Middle frontal gyrus (tissue), 1 donor: ENCODE data around the gene GINS3.
"Not testable (repeated sequence)": the region's sequence is repeated elsewhere in the genome, so short reads cannot be mapped to it uniquely, and the experiment has no call there.

ENCODE experiments used
- DNase-seq: peaks from one replicate; pipeline ENCODE4 v3.0.0-alpha.2; 2015; ENCODE audit warnings: low spot score; ENCODE audit errors: extremely low spot score

GINS3 gene

DNA sequence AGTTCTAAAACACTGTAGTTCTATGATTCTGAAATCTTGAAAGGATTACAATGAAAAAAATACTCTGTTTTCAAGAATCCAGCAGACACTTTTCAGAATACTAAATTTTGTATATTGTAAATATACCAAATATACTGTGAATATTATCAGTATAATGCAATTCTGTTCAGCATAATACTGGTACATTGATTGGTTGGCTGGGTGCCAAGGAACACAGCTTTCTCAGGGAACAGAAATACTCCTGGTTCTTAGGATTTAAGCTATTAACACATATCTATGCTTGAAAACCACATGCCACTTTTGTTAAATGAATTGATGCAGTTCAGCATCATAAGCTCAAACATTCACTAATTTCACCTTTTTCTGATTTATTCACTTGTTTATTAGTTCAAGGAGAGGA lies 2.5 kb upstream of the GINS3 start:
- DNase-seq: no peak

DNA sequence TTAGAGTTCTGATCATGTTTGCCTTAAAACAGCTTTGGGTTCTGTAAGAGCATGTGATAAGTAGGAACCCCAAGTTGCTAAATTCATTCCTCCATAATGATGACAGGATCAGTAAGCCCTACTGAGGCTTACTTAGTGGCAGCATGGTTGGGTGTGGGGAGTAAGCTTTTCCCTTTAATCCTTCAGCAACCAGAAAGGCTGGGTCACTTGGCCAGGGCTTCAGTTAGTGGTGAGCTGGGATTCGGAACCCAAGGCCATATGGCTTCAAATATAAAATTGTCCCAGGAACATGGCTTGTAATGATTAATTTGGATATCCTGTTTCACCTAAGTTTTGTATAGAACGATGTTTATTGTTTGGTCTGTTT lies 850 bp downstream of the GINS3 start:
- no peak for DNase-seq

DNA sequence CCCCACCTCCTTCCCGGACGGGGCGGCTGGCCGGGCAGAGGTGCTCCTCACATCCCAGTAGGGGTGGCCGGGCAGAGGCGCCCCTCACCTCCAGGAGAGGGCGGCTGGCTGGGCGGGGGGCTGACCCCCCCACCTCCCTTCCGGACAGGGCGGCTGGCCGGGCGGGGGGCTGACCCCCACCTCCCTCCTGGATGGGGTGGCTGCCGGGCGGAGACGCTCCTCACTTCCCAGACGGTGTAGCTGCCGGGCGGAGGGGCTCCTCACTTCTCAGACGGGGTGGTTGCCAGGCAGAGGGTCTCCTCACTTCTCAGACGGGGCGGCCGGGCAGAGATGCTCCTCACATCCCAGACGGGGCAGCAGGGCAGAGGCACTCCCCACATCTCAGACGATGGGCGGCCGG lies 4.6 kb downstream of the GINS3 start:
- not testable (repeated sequence) for DNase-seq

DNA sequence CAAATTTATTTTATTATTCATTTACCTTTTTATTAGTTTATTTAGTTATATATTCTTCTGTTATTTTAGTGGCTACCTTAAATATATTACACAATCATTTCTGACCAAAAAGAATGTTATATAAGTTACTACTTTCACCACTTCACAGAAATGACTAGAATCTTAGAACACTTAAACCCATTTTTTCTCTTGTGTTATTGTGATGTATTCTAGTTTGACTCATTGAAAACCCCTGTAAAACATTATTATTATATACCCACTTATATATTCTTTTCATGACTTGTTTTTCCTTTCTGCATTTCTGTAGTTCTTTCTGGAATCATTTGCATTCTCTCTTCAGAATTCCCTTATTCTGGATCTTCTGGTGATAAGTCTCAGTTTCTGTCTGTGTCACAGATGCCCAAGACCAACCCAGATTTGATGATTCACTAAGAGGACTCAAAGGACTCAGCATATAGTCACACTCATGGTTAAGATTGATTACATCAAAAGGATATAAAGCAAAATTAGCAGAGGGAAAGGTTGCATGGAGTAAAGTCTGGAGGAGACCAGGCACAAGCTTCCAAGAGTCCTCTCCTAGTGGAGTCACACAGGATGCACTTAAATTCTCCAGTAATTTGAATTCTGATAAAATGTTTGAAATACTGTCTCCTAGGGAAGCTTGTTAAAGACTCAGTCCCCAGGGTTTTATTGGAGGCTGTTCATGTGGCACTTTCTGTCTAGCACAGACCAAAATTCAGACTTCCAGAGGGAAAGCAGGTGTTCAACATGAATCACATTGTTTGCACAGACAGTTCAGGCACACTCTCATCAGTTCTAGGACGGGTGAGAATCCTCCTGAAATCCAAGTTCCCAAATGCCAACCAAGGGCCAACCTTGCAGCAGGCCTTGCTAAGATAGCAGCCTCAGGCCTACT lies 7.7 kb downstream of the GINS3 start:
- DNase-seq: no peak

DNA sequence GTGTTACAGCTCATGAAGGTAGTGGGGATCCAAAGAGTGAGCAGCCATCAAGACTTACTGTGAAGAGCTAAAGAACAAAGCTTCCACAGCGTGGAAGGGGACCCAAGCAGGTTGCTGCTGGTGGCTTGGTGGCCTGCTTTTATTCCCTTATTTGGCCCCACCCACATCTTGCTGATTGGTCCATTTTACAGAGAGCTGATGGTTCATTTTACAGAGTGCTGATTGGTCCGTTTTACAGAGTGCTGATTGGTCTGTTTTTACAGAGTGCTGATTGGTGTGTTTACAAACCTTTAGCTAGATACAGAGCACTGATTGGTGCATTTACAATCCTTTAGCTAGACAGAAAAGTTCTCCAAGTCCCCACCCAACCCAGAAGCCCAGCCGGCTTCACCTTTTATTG lies 9.0 kb downstream of the GINS3 start:
- not testable (repeated sequence) for DNase-seq

DNA sequence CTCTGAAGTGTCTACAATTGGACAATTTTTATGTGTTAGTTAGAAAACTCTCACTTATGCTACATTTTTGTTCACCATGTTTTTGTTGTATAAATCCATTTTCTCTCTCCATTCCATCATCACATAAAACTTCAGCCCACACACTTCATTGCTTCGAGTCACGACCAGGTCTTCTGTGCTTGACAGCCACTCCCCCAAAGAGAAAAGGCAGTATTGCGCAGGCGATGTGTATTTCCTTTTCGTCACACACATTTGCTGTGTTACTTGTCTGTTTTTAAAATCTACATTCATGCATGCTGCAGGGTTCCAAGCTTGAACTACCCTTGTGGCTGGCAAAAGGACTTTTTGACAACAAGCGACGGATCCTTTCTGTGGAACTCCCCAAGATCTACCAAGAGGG lies 10.5 kb downstream of the GINS3 start:
- DNase-seq: no peak

DNA sequence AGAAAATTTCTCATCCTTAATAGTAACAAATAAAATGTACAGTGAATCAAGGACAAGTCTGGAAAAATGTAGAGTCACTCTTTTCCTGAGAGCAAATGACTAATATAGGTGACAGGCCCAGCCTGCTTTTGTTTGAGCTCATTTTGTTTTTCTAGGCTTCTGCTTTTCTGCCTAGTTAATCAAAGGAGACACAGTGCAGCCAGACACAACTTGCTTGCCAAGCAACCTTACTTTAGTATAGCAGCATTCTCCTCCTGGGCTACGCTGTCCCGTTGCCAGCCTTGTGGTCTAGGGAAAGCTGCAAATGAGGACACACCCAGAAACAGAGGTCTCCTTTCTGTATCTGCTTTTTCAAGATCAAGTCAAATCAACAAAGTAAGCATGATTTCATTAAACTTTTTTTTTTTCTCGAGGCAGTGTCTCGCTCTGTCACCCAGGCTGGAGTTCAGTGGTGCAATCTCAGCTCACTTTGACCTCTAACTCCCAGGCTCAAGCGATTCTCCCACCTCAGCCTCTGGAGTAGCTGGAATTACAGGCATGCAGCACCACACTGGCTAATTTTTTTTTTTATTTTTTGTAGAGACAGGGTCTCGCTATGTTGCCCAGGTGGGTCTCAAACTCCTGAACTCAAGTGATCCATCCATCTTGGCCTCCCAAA lies 17.2 kb downstream of the GINS3 start:
- no peak for DNase-seq

DNA sequence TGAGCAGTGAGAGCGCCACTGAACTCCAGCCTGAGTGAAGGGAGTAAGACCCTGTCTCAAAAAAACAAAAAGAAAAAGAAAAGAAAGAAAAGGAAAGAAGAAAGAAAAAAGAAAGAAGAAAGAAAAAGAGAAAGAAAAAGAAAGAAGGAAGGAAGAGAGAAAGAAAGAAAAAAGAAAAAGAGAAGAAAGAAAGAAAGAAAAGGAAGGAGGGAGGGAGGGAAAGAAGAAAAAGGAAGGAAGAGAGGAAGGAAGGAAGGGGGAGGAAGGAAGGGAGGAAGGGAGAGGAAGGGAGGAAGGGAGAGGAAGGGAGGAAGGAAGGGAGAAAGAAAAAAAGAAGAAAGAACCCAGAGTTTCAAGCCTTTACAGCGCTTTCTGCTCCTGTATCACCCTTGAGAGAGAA lies 19.1 kb downstream of the GINS3 start:
- no peak for DNase-seq

DNA sequence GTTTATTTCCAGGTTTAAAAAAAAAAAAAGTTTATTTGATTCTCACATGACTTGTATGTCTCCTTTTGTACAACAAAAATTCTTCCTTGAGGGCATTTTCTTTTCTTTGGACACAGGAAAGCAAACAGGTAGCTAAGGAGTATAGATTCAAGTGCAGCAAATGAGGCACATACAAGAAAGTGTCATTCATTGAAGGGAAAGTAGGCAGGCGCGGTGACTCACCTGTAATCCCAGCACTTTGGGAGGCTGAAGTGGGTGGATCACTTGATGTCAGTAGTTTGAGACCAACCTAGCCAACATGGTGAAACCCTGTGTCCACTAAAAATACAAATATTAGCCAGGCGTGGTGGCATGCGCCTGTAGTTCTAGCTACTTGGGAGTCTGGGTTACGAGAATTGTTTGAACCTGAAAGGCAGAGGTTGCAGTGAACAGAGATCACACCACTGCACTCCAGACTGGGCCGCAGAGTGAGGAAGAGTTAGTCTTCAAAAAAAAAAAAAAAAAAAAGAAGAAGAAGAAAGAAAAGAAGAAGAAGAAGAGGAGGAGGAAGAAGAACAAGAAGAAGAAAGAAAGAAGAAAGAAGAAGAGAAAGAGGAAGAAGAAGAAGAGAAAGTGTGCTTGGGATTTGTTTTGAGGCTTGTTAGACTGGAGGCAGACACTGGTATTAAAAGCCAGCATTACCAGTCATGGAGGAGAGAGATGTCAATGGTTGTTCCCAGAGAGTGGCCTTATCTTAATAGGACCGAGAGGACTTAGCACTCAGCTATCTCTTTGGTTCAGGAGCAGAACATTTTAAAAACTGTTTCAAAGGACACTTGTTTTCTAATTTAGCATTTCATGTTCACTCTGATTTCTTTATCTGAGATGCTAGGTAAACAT lies 19.7 kb downstream of the GINS3 start:
- DNase-seq: no peak

DNA sequence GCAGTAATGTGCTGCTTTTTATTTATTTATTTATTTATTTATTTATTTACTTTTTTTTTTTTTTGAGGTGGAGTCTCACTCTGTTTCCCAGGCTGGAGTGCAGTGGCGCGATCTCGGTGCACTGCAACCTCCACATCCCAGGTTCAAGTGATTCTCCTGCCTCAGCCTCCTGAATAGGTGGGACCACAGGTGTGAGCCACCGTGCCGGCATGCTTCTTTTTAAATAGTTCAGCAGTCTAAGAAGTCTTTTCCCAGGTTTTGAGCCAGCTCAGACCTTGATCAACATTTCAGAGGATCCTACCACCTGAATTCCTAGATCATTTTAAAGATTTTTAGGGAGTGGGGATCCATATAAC lies 20.3 kb downstream of the GINS3 start:
- not testable (repeated sequence) for DNase-seq

DNA sequence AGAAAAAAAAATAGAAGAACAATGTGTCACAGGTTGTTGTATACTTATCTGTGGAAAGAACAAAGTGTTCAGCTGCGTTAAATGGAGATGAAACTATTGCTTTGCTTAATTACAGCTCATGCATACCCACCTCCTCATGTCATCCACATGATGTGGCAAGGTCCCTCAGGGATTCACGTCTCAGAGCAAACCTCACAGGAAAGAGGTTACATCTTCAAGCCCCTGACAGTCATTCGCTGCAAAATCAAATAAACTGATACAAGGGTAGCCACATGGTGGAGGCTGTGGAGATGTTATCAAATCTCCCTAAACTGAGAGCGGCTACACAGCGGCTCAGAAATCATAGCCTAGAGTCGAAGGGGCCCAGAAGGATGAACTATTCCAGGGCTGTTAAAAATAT lies 21.1 kb downstream of the GINS3 start:
- DNase-seq: no peak

DNA sequence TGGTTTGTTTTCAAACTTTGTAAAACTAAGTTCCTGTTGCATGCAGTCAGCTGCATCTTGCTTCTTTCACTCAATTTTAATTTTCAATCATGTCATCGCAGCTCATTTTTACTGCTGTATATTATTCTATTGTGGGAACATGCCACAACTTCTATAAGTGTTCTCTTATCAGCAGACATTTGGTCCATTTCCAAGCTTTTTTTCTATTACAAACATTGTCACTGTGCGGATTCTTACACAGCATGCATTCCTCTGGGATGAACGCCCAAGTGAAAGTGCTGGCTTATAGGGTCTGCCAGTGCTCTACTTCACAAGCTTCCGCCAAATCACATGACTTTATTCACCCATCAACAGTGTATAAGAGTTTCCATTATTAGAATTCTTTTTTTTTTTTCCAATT lies 22.7 kb downstream of the GINS3 start:
- no peak for DNase-seq

DNA sequence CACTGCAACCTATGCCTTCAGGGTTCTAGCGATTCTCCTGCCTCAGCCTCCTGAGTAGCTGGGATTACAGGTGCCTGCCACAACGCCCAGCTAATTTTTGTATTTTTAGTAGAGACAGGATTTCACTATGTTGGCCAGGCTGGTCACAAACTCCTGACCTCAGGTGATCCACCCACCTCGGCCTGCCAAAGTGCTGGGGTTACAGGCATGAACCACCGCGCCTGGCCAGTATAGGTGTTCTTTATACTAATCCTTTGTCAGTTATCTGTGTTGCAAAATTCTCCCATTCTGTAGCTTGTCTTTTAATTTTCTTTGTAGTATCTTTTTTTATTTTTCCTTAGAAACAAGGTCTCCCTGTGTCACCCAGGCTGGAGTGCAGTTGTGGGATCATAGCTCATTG lies 23.7 kb downstream of the GINS3 start:
- DNase-seq: not testable (repeated sequence)

DNA sequence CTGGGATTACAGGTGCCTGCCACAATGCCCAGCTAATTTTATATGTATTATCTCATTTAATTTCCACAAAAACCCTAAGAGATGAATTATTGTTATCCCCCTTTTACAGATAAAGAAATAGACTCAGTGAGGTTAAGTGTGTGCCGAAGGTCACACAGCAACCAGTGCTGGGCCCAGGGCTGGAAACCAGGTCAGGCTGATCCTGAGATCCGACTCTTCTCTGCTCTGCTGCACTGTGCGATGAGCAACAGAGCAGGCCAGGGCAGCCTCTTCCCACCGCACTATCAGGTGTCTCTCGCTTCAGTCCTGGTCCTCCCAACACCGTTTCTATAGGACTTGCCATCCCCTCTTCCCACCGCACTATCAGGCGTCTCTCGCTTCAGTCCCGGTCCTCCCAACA lies 24.8 kb downstream of the GINS3 start:
- no peak for DNase-seq

DNA sequence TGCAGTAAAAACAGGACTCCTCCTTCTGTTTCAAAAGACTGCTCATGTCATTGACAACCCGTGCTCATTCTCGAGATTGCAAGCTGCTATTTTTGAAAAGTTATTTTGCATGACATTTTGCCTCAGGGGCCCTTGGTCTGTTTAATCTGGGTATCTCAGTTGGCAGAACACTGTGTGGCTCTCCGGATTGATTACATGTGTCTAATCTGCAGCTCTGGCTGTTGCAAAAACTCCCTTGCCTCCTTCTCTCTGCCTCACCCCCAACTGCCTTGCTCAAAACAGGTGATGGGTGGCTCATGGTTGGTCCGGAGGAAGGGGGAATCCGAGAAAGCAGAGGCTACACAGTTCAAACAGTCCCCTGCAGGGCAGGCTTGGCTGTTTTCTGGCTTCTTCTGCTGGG lies 25.3 kb downstream of the GINS3 start:
- no peak for DNase-seq

DNA sequence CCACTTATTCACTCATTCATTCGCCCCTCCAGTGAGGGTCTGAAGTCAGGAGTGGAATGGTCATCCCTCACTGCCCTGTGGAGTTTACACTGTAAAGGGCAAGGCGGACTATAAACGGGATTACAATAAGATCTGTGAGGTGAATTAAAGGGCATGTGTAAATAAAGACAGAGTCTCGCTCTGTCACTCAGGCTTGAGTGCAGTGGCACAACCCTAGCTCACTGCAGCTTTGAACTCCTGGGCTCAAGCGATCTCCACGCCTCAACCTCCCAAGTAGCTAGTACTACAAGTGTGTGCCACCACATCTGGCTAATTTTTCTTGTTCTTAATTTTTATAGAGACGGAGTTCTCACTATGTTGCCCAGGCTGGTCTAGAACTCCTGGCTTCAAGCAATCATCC lies 25.8 kb downstream of the GINS3 start:
- no peak for DNase-seq

DNA sequence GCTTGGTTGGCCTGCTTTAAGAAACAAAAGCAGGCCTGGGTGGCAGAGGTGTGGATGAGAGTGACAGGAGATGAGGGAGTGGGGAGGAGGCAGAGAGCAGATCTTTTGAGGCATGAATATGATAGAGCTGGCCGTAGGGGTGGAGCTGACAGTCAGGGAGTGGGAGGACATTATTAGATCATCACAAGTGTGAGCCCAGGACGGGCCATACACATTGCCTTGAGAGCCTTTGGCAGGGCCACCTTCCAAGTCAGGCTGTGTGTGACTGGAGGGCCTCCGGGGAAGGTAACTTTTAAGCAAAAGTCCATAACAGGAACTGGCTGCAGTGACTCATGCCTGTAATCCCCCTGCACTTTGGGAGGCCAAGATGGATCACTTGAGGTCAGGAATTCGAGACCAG lies 26.3 kb downstream of the GINS3 start:
- no peak for DNase-seq

DNA sequence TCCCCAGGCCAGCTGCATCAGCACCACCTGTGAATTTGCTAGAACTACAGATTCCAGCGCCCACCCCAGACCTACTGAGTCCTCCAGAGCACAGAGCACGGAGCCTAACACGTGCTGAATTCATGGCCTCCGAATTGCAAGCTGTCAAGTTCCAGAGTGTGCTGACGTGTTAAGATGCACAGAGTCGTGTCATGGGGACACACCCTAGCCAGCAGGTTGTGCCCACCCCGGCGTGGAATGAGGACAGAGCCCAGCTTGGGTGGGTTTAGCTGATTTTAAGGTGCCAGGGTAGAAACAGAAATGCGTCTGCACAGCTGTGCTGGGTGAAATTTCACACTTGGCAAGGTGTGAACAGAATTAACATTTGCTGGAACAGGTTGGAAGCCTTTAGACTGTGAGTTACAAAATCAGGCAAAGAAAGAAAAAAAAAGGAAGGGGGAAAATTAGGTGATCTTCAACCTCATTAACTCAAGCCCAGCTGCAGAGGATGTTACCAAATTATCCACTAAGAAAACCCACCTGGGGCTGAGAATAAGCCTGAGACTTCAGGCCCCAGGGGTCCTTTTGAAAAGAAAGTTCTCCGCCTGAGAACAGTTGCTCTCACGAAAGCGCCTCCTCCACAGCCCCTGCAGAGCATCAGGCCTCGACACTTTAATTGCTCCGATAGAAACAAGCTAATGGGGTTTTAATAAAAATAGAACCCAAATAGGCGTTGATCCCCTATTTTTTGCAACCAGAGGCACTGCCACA lies 27.1 kb downstream of the GINS3 start:
- no peak for DNase-seq

DNA sequence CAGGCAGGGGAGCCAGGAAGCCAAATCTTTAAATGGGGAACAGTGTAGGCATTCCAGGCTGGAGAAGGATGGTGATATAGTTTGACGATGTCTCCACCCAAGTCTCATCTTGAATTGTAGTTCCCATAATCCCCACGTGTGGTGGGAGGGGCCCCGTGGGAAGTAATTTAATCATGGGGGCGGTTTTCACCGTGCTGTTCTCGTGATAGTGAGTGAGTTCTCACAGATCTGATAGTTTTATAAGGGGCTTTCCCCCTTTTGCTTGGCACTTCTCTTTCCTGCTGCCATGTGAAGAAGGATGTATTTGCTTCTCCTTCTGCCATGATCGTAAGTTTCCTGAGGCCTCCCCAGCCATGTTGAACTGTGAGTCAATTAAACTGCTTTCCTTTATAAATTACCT lies 28.8 kb downstream of the GINS3 start:
- no peak for DNase-seq

DNA sequence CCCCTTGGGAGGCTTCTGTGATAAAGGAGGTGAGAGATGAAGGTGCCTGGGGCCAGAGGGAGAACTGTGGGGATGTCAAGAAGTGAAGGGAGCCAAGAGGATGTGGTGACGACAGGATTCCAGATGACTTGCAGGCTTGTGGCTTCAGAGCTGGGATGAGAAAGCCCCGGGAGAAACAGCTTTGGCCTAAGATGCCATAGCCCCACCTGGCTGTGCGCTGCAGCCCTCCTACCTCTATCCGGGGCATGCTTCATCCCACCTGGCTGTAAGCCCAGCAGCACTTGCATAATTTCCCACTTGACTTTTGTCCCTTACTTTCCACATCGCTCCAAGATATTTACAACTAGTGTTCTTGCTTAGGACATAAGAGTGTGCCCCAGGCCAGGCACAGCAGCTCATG lies 29.3 kb downstream of the GINS3 start:
- DNase-seq: no peak

DNA sequence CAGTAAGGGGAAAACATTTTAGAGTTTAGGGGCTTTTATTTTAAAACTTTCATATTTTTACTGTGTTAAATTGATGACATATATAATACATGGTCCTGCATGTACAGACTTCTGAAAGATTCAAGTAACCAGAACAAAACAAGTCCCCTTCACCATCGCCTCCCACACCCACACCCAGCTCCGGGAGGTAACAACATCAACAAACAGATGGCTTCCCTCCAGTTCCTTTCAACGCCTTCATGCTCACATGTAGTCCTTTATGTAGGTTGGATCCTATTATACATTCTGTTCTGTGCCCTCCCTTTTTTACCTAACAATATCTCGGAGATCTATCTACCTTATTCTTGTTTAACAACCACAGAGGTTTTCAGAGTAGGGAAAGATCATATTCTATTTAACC lies 30.5 kb downstream of the GINS3 start:
- no peak for DNase-seq
